NCI-H1436 (cell line): Measurements from ENCODE around the gene SRMS.

Experiments
- DNase-seq: peaks from one replicate; lab custom pipeline; 2025; lab: John Stamatoyannopoulos, UW

Gene SRMS

DNA sequence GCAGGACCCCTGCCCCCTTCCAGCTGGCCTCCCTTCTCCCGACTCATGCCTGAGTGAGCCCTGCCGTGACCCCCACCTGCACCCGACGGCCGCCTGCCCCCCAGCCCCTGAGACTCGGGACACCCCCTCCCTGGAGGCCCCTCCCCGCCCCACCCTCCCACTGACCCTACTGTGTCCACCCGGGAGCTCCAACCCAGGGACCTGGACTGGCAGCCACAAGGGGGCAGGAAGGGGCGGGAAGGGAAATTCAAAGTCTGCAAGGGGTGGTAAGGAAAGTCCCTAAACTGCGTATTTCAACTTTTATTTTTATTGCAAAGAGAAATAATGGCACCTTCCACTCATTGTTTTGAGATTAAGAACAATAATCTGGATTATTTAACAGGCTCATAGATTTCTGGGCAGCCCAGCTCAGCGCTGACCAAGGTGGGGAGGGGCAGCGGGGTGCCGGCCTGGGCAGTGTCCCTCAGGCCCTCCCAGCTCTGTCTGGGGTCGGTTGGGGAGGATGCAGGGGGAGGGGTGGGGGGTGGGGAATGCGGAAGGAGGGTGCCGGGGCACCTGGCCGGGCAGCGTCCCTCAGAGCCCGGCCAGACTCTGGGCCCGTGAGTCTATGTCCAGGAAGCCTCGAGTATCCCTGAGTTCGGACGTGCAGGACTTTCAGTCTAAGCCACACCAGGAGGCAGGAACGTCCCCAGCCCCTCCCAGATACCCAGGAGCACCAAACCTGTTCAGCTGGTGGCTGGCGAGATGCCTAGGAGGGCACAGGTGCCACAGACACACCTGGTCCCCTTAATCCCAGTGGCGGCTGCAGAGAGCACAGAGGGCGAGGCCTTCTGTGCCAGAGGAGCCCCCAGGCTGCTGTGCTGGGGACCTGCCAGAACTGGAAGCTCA lies 9.1 kb downstream of the SRMS start:
- DNase-seq = no peak

GRCh38 chr20:63537525-63538203 lies 9.9 kb downstream of the SRMS start:
- DNase-seq = peak; percentile 72

GRCh38 chr20:63536997-63537524 lies 10.5 kb downstream of the SRMS start, which contains the start of gene PTK6:
Gene PTK6 (minus strand): TSS chr20:63537376. CDS start chr20:63537314, 62 bp downstream.
- DNase-seq = no peak

DNA sequence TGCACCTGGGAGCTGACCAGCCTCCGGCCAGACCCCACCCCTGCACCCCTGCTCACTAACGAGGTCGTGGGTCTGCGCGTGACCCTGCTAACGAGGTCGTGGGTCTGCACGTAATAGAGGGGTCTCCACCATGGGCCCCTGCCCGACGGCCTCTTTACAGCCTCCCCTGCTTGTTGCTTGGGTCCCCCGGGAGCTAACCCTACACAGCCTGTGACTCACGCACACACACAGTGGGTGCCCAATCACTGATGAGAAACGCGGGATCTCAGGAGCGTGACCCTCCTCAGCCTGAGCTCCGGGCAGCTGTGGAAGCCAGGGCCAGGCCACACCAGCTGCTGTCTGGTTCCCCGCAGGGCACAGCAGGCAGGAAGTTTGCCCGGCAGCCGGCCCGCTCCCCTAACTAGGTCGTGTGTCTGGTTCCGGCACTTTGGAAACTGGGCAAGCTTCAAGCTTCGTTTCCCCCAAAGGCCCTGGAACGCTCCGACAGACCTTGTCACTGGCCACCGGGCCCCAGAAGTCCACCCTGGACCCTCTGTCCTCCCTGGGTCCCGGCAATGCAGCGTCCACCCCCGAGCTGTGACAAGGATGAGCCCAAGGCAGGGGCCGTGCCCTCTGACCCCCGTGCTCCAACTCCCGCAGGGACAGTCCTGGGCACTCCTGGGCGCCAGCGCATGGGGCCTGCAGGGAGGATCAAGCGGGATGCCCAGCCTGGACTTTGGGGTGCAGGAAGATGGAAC lies 11.1 kb downstream of the SRMS start:
- DNase-seq = no peak

- DNase-seq = no peak
Measured at GRCh38 chr20:63534831-63535651, 12.5 kb downstream of the SRMS start.

DNA sequence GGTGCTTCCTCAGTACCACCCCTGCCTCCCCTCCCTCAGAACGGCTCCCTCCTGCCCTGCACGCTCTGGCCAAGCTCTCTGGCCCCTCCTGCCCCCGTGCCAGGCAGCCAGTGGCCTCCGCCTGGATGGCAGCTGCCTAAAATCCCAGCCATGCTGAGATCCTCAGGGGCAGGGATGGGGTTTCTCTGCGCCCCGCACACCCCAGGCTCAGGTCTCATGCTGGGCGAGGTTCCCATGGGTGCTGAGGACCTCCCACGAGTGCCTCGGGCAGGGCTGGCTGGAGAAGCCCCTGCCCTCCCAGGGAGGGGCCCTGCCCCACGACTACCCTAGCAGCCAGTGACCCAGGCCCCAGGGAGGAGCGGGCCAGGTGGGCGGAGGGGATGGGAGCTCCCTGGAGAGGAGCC lies 13.1 kb downstream of the SRMS start:
- DNase-seq = no peak

DNA sequence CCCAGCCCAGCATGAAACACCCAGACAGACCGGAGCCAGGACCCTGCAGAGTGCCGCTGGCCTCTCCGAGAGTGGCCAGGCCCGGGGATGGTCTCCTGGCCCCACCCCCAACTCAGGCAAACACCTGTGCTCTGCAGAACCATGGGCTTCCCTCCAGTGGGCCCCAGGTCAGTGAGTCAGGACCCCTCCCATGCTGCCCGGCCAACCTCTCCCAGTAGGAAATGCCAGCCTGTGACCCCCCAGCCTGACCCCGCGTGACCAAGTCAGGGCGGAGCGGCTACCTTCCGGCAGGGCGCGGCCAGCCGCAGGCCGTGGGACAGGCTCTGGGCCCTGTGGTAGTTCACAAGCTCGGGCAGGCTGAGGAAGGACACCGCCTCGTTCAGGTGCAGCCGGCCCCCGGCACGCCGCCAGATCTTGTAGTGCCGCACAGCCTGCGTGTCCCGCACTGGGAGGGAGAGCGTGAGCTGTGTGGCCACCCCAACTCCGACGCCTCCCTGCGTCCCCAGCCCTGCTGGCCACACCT lies 13.6 kb downstream of the SRMS start:
- DNase-seq = no peak

GRCh38 chr20:63533388-63533787 lies 14.2 kb downstream of the SRMS start:
- DNase-seq = no peak

GRCh38 chr20:63532449-63532971 lies 15.0 kb downstream of the SRMS start:
- no peak for DNase-seq

DNA sequence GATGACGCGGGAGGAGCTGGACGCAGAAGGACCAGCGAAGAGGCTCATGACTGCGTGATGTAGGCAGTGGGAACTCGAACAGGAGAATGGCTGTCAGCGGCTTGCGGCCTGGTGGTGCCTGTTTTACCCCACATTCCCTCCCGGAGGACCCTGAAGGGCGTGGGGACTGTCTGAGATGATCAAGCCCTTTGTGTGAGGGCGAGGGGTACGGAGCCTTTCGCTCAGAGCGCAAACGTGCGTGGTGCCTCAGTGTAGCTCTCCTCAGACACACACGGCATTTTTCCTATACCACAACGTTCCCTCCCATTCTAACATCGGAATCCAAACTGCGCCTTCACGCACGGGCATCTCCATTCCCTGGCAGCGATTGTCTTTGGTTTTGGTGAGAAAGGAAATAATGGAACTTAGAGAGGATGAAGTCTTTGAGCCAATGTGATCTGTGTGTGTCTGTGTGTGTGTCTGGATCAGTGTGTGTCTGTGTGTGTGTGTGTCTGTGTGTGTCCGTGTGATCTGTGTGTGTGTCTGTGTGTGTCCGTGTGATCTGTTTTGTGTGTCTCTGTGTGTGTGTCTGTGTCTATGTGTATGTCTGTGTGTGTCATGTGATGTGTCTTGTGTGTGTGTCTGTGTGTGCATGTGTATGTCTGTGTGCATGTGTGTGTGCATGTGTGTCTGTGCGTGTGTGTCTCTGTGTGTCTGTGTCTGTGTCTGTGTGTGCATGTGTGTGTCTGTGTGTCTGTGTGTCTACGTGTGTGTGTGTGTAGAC lies 15.7 kb downstream of the SRMS start:
- no peak for DNase-seq

- no peak for DNase-seq
Measured at GRCh38 chr20:63530788-63531160, 16.8 kb downstream of the SRMS start.

GRCh38 chr20:63529861-63530787 lies 17.4 kb downstream of the SRMS start:
- DNase-seq = no peak

DNA sequence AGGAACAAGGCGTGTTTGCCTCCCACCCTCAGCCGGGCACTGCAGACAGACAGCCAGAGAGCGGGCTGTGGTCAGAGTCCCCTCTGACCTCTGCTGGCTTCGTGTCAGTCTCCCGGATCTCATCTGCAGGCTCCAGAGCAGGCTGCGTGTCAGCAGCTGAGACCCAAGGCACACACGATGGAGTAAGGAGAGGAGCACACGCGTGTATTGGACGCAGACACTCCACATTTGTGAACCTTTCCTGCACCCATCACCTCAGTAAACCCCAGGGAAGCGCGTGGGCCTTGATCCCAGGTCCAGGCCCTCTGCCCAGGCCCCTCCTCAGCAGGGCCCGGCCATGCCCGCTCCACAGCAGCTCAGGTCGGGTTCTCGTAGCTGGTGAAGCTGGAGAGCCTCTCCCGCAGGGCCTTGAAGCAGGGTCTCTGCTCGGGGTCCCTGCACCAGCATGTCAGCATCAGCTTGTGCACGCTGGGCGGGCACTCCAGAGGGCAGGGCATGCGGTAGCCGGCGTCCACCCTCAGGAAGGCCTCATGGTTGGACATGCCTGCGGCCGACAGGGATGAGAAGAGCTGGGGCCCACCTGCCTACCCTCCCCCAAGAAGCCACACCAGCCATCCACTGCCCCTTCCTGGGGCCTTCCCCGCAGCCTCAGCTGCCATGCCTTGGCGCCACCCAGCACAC lies 18.2 kb downstream of the SRMS start:
- no peak for DNase-seq

DNA sequence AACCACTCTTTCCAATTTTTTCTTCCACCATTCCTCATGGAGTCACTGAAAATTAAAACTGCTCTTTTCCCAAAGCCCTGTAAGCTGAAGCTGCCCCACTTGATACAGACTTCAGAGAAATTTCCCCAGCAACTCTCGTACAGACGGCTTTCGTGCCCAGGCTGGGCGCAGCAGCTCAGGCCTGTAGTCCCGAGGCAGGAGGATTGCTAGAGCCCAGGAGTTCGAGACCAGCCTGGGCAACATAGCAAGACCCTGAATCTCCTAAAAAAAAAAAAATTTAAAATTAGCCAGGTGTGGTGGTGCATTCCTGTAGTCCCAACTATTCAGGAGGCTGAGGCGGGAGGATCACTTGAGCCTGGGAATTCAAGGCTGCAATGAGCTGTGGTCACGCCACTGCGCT lies 20.4 kb downstream of the SRMS start:
- DNase-seq = no peak

- no peak for DNase-seq
Measured at GRCh38 chr20:63525971-63526370, 21.6 kb downstream of the SRMS start.

- no peak for DNase-seq
Measured at GRCh38 chr20:63525185-63525584, 22.4 kb downstream of the SRMS start.

DNA sequence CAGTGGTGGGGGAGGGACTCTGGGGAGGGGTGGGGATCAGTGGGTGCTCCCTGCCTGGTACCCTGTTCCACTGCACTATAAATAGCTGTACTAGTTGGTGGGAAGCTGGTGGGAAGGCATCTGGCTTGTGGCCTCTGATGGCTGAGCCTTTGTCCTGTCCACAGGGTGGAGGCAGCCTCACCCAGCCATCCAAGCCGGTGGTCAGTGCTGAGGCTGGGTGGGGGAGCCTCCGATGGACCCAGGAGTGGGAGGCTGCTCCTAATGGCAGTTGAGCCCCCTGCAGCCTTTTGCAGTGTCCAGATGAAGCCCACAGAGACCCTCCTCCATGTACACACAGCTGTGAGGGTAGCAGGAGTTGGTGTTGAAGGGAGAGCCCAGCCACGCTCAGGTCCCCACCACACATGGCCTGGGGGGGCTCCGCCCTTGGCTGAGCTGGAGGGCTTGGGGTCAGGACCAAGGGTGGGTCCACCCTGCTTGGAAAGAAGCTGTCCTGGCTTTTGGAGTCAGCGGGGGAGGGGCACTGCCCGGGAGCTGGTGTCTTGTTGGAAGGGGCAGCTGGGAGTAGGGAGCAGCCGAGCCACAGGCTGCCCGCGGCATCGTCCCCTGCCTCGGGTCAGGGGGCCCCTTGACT lies 24.5 kb downstream of the SRMS start:
- DNase-seq = no peak
